NCI-H146 treated with DMSO at 0.1 percent for 48 hours (cell line): ENCODE data around the gene C6orf15.
"Not testable (repeated sequence)": the region's sequence is repeated elsewhere in the genome, so short reads cannot be mapped to it uniquely, and the experiment has no call there.

Source experiments
- DNase-seq: peaks from one replicate; lab custom pipeline; 2025; ENCODE audit not compliant: unreplicated experiment; lab: John Stamatoyannopoulos, UW

Gene C6orf15

DNA sequence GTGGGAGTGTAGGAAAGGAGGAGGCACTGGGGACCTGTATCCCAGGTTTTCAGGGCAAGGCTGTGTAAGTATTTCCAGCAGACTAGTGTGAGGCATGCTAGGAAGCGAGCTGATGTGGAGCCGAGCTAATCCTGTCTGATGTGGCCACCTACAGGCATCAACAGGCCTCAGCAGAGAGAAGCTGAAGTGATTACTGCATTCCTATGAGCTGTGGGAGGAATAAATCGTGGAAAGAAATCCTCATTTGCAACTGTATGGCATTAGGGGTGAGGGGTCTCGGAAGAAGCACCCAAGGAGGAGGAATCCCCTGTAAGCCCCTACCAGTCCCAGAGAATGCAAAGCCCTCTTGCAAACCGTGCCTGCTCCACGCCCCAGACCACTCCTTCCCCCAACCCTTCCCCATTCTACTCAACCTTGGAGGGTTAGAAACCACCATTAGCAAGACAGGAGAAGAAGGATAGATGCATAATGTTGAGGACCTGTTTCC, 41.6 kb downstream of the C6orf15 start:
- DNase-seq: no peak

DNA sequence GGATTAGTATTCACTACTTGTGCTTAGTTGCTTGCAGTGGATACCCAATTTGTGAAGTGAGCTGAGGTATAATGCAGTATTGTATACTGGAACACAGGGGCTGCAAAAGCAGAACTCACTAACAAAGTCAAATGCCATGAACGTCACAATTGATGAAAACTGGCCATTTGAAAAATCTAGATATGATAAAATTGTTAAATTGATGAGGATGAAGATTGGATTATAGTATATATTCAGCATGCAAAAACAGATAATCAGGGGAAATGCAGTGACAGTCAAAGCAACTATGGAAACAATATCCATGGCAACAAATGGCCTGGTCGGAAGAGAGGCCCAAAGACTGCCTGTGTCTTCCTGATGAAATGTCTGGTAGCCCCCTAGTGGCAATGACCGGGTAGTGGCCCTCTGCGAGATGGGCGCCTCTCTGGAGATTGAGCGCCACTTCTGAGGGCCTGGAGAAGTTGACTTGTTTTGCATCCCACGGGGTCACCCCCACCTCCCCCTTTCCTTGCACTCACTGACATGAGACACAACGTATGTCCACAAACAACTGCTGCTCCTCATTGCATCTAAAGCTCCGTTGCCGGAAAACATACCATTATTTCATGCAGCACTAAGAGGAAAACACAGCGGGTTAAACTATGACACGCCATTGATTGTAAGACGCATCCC, 43.6 kb downstream of the C6orf15 start:
- DNase-seq: peak; percentile 51

- DNase-seq: not testable (repeated sequence)
Measured at GRCh38 chr6:31067891-31068668, 44.3 kb downstream of the C6orf15 start.

GRCh38 chr6:31067028-31067427, 45.3 kb downstream of the C6orf15 start:
- not testable (repeated sequence) for DNase-seq

GRCh38 chr6:31065556-31065955, 46.8 kb downstream of the C6orf15 start:
- no peak for DNase-seq

DNA sequence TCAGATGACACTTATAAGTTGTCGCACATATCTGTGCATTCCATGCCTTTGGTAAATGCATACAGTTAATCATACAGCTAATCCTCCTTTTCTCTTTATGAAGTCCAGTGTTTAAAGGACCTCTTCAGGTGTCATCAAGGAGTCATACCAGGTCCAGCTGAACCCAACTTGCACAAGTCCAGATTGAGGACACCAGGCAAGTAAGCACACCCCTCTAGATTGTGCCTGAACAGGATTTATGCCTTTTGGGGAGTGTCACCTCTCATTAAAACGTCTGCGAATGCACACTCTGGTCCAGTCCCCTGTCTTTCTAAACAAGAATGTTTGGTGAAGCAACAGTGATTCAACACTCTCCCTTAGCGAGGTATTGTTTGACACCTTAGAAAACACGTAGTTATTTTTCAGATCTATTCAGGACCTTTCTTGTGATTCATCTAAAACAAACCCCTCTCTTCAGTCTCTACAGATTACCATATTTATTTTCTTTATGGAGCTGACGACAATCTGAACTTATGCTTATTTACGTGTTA, 48.4 kb downstream of the C6orf15 start:
- DNase-seq: no peak
